ENCODE data around the gene CYP2C9.
"Not testable (repeated sequence)": the region's sequence is repeated elsewhere in the genome, so short reads cannot be mapped to it uniquely, and the experiment has no call there.

CYP2C9 gene

DNA sequence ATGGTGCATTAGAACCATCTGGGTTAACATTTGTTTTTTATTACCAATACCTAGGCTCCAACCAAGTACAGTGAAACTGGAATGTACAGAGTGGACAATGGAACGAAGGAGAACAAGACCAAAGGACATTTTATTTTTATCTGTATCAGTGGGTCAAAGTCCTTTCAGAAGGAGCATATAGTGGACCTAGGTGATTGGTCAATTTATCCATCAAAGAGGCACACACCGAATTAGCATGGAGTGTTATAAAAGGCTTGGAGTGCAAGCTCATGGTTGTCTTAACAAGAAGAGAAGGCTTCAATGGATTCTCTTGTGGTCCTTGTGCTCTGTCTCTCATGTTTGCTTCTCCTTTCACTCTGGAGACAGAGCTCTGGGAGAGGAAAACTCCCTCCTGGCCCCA, at the start of gene CYP2C9:
Gene CYP2C9, plus strand, starts transcription at position 276 of the 400 bp plus-strand sequence. Its CDS starts 25 bp downstream, at position 301.
- DNase-seq: no peak

DNA sequence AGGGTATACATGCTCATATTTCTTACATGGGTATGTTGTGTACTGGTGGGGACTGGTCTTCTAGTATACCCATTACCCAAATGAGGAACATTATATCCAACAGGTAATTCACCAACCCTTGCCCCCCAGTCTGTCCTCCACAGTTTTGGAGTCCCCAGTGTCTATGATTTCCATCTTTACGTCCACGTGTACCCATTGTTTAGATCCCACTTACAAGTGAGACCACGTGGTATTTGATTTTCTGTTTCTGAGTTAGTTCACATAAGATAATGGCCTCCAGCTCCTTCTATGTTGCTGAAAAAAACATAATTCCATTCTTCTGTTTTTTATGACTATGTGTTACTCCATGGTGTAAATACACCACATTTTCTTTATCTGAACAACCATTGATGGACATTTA, 49.3 kb upstream of the CYP2C9 start:
- DNase-seq: no peak

DNA sequence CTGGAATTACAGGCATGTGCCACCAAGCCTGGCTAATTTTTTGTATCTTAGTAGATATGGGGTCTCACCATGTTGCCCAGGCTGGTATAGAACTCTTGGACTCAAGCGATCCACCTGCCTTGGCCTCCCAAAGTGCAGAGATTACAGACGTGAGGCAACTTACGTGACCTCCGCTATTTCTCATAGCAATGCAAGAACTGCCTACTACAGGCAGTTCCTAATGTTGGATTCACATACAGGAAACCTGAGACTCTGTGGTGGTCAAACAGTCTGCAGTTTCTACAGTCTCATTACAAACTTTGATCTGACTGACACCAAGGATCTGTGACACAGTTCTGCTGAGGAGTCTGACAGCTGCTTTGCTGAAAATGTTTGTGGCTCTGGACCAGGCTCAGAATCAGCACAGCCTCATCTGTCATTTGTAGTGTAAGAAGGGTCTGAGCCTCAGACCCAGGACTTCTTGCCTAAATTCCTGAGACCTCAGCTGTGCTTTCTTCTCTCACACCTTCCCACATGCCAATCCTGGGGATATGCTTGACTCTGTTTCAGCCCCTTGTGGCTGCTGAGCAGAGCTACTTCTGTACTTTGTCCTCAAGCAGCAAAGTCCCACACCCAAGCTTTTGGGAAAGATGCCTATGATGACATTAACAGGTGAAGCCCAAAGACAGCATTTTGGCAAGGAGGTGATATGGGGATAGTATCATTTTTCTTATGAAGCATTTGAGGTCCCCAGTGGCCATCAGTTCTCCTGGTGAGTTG, 48.0 kb upstream of the CYP2C9 start:
- DNase-seq: no peak

DNA sequence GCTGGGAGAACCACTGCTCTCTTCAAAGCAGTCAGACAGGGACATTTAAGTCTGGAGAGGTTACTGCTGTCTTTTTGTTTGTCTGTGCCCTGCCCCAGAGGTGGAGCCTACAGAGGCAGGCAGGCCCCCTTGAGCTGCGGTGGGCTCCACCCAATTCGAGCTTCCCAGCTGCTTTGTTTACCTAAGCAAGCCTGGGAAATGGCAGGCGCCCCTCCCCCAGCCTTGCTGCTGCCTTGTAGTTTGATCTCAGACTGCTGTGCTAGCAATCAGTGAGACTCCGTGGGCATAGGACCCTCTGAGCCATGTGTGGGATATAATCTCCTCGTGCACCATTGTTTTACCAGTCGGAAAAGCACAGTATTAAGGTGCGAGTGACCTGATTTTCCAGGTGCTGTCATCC, 40.0 kb upstream of the CYP2C9 start:
- not testable (repeated sequence) for DNase-seq

DNA sequence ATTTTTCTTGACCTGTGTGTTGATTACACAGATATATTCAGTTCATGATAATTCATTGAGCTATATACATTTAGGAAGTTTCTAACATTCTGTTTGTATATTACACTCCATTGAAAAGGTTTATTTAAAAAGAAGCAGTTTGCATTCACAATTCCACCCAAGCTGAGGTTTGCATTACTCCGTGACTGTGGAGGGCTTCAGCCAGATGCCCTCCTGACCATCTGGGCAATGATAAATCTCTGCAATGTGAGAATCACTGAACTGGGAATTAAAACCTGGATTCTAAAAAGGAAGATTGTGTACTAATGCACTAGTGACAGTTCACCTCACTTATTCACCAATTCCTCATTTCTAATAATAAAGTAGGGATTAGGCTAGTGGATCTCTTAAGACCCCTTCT, 36.4 kb upstream of the CYP2C9 start:
- no peak for DNase-seq

DNA sequence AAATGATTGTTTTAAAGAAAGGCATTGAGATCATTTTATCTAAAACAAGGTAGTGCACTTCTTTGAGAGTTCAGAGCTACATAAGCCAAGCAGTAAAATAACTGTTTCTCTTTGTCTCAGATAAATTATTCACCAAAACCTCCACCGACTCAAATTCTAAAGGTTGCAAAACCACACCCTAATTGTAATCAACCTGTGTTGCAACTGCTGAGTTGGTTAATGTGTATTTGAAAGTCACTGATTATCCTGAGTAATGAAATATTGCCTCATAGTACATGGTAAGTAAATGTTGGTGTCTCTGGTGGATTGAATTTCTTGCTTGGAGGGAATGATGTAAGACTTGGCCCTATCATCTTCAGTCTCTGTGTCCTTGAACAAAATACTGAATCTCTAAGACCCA, 35.9 kb upstream of the CYP2C9 start:
- no peak for DNase-seq

DNA sequence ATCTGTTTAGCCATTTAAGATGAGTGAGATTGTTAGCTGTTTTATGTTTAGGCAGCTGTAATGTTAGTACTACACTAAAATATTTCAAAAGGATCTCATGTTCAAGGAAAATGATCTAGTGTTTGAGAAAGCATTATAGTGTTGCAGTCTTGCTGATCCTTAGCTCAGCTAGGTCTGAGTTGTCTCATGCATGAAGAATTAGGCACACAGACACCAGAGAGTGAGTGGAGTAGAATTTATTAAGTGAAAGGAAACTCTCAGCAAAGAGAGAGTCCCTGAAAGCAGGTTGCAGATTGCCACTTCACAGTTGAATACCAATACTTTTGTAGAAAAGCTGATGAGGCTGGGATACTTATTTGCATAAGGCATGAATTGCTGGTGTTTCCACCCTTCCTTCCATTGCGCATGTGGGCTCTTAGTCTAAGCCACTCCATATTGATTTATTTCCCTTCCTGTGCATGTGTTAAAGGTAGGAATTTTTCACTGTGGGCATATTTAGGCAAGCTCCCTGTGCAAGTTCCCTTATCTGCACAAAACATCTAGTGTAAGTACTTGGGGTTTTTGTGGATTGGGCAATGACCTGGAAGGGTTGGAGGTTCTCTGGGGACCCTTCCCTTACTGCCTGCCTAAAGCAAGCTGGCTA, 33.8 kb upstream of the CYP2C9 start:
- DNase-seq: not testable (repeated sequence)

DNA sequence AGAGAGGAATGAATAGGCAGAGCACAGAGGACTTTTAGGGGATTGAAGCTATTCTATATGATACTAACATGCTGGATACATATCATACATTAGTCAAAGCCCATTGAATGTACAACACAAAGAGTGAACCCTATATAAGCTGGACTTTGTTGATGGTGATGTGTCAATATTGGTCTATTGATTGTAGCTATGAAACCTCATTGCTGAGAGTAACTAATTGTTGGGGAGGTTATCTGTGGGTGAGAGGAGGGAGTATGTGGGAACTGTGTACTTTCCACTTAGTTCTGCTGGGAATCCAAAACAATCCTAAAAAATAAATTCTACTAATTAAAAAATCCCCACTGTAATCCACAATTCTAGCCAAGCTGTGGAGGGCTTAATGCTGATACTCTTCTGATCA, 22.0 kb upstream of the CYP2C9 start:
- no peak for DNase-seq

DNA sequence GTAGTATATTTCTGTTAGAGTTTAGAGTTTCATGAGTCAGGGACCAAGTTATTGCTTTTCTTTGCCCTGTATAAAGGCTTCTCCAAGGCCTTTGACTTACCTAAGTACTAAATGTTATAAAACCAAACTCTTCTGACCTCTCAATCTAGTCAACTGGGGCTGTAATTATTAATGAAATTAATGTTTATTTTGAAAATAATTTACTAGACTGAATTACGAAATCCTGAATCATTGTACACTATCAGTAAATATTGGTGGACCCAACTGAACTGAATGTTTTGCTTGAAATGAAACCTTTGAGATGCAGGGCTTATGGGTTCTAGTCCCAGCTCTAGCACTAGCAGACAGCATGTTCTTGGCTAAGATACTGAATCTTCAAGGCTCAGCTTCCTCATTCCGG, 1.7 kb upstream of the CYP2C9 start:
- DNase-seq: no peak

DNA sequence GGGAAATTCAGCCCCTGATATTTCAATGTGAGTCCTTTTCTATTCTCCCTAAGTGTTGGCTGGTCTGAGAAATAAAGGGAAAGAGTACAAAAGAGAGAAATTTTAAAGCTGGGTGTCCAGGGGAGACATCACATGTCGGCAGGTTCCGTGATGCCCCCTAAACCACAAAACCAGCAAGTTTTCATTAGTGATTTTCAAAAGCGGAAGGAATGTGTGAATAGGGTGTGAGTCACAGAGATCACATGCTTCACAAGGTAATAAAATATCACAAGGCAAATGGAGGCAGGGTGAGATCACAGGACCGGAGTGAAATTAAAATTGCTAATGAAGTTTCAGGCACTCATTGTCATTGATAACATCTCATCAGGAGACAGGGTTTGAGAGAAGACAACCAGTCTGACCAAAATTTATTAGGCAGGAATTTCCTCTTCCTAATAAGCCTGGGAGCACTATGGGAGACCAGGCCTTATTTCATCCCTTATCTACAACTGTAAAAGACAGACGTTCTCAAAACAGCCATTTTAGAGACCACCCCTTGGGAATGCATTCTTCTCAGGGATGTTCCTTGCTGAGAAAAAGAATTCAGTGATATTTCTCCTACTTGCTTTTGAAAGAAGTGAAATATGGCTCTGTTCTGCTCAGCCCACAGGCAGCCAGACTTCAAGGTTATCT, 5.1 kb downstream of the CYP2C9 start:
- DNase-seq: not testable (repeated sequence)

DNA sequence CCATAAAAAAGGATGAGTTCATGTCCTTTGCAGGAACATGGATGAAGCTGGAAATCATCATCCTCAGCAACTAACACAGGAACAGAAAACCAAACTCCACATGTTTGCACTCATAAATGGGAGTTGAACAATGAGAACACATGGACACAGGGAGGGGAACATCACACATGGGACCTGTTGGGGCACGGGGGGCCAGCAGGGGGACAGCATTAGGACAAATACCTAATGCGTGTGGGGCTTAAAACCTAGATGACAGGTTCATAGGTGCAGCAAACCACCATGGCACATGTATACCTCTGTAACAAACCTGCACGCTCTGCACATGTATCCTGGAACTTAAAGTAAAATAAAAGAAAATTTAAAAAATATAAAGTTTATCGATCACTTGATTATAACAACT, 7.7 kb downstream of the CYP2C9 start:
- DNase-seq: not testable (repeated sequence)

DNA sequence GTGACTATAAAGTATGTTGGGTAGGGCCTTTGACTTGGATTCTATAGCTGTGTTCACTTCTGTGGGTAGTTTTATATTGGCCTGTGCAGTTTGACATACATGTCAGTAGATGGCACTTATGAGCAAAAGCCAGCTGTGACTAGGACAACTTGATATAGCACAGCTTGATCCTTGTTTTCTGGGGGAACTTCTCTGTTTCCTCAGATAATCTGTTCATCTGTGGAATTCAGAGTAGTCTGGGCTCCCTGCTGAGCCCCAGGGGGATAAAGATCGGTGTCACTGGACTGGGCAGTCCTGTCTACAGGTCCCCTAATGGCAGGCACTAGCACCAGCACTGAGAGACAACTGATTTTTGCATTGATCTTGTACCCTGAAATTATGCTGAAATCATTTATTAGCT, 25.4 kb downstream of the CYP2C9 start:
- no peak for DNase-seq

DNA sequence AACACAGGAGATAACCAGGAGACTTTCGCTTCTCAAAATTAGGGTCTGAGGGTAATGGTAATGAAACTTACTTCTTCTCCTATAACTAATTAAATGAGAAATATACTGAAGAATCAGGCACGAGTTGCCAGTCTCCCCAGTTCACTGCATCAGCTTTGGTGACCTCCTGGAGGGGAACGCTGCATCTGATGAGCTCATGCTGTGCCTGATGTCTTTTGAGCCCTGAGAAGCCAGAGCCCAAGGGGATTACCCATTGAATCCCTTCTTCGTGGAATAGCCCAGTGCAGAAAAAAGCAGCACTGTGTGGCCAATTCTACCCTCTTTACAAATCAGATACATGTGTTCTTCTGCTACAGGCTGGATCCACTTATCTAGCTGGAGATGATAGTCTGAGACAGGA, 45.1 kb downstream of the CYP2C9 start:
- DNase-seq: no peak

DNA sequence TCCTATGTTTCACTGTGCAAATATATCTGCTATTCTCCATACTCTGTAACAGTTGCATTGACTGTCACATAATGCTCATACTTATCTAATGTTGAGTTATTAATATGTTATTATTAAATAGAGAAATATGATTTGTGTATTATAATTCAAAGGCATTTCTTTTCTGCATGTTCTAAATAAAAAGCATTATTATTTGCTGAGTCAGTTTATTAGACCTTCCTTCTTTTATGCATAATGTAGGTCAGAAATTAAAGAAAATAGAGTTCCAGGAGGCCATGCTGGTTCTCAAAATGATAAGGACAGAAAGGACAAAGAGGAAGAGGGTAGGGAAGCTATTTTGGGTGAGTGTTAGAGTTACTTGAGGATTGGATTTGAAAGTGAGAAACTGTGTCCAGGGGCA, 50.7 kb downstream of the CYP2C9 start:
- no peak for DNase-seq

DNA sequence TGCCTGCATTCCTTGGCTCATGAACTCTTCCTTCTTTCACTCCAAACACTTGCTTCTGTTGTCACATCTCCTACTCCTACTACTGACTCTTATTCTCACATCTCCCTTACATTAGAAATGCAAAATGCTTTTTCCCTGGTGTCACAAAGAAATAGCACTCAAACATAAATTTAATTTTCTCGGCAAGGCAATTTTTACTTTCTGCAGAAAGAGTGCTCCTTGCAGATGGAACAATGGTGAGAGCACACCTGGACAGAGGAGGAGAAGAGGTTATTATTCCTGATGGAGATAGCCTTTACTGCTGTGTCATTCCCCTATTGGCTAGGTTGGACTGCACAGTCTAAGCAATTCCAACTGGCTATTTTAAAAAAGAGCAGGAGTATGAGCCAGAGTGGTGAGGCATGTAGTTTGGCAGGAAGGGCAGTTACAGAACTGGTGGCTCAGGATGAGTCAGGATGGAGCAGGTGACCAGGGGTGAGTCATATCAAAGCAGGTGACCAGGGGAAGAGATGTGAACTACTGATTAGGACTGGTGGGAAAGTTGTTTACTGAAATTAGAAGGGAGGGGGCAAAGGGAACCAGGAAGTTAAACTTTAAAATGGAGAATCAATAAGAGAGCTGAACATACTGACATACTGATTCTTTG, 52.9 kb downstream of the CYP2C9 start:
- no peak for DNase-seq

DNA sequence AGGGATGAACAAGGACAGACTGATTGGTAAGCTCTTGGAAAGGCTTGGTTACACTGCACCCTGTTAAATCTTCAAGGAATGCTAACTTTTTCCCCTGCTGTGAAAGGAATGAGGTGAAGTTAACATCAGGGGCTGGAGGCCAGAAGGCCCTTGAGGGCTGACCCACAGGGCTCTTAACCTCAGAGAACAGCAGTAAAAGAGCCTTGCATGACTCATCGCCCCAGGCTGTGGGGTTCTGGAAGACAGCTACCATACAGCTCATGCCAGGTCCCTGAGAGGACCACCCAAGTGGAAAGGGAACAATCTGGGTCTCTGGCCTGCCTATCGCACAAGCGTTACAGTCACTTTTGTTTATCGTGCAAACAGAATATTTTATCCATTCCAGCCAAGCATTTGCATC, 54.4 kb downstream of the CYP2C9 start:
- no peak for DNase-seq

DNA sequence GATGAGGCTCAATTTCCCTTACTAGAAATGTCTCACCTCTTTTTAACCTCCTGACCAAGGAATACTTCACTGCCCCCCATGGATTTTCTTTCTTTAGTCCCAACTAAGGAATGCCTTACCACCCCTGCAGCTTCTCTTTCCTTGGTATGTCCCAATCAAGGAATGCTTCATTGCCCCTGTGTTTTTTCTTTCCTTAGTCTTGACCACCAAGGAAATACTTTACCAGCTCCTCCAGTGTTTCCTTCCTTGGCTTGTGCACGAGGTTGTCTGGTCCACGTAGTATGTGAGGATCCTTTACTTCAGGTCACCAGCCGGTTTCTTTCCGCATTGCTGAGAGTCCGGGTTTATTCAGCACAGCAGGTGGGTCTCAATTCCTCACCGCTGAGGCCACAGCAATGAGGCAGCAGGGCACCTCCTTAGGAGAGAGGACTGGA, 59.3 kb downstream of the CYP2C9 start:
- DNase-seq: no peak

DNA sequence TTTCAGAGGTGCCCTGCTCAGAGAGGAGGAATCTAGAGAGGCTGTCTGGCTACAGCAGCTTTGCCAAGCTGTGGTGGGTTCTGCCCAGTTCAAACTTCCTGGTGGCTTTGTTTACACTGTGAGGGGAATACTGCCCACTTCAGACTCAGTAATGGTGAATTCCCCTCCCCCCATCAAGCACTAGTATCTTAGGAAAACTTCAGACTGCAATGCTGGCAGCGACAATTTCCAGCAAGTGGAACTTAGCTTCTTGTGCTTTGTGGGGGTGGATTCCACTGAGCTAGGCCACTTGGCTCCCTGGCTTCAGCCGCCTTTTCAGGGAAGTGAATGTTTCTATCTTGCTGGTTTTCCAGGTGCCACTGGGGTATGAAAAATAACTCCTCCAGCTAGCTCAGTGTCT, 88.0 kb downstream of the CYP2C9 start:
- no peak for DNase-seq

DNA sequence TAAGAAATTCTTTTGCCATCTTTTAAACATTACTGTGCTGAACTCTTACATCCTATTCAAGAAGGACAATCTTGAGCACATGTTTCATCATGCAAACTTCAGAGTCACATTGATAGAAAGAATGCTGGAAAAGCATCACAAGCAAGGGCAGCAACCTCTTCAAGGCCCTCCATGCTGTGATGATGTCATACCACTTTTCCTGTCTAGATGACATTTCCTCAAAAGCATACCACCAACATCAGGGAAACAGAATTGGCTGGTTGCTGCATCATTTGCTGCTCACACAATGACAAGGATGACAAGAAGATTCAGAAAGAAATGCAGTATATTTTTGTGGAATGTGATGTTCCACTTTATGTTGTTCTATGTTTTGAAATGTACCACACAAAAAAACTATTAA, 93.2 kb downstream of the CYP2C9 start:
- DNase-seq: no peak

DNA sequence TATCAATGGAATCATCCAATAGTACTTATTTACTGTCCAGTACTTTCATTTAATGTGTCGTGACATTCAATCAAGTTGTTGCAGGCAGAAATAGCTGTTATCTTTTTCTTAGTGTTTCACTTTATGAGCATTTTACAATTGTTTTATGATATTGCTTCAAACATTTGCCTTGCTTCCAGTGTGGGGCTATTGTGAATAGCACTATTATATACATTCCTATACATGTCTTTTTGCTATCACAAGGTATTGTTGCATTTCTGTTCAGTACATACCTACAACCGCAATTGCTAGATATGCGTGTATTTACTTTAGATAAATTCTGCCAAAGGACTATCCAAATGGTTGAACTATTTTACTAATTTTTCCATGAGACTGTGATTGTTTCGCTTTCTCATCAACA, 95.9 kb downstream of the CYP2C9 start:
- no peak for DNase-seq

DNA sequence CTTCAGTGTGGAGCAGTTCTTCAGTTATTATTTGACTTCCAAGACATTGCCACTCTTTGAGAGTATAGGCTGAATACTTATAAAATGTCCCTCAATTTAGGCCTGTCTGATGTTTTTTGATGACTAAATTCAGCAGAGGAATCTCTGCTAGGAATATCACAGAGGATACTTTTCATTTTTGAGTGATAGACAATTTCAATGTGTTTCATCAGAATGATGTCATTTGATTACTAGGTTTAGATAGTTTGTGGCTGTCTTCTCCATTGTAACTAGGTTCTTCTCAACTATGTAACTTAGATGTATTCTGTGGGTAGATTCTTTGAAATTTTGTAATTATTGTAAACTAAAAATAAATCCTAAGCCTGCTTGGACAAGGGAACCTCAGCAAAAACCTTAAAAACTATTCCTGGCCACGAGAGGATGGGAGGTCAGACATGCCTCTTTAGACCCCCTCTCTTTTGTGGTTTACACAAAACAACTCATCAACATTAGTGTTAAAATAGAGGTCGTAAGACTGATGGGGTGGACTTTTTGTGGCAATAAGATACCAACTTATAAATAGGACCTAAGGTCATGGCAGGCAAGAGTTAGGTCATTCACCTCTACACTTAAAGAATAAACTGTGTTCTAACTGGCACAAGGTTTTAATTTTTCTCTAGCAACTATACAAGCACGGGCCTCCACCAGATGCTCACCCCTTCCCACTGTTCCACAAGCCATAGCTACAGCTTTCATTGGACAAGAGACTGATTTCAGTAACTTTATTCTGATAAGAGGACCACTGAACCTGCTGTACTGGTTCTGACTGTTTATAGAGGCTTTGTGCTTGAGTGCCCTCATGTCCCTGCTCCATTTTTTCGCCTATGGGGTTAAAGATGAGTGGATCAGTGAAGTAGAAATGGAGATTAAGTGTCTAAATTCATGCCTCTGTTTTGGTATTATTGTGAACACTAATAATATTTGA, 97.2 kb downstream of the CYP2C9 start:
- no peak for DNase-seq
